K562 (cell line): ENCODE measurements around the gene HOXB6. TPM values are rescaled to one million over a fixed set of nuclear protein-coding genes. Genes with fewer than 3 reads are reported as not detected.

Experiments
- ASH1L ChIP-seq: fragments of 450-650 bp; IDR thresholded peaks from 2 replicates; pipeline ENCODE4 v1.6.1; 2018; ENCODE audit warnings: borderline replicate concordance, mild to moderate bottlenecking, low read depth; ENCODE audit not compliant: partially characterized antibody
- ATF4 ChIP-seq: fragments of 450-650 bp; formaldehyde crosslinking; IDR thresholded peaks from 2 replicates; pipeline ENCODE4 v1.4.0; 2022; ENCODE audit warnings: mild to moderate bottlenecking, moderate library complexity
- BACH1 ChIP-seq: fragments of 200-800 bp; sonication (Bioruptor generic); IDR thresholded peaks from 2 replicates; pipeline ENCODE4 v1.6.1; 2016; ENCODE audit warnings: missing genetic modification characterization, missing compliant biosample characterization
- CBX1 ChIP-seq: sonication (generic); IDR thresholded peaks from 2 replicates; pipeline ENCODE4 v1.6.1; 2016; ENCODE audit warnings: antibody characterized with exemption, low read depth, mild to moderate bottlenecking
- HNRNPH1 ChIP-seq: fragments of 200-400 bp; formaldehyde crosslinking; optimal IDR thresholded peaks from 2 replicates; pipeline ENCODE3; 2017; ENCODE audit warnings: low read depth, mild to moderate bottlenecking, low read length, moderate library complexity
- KAT7 ChIP-seq: sonication (generic); formaldehyde crosslinking; IDR thresholded peaks from 2 replicates; pipeline ENCODE4 v1.8.0; 2022; ENCODE audit warnings: missing genetic modification reagents, mild to moderate bottlenecking, borderline replicate concordance
- L3MBTL2 ChIP-seq: fragments of 450-650 bp; IDR thresholded peaks from 2 replicates; pipeline ENCODE4 v1.6.1; 2016; ENCODE audit warnings: mild to moderate bottlenecking, moderate library complexity
- OTX1 ChIP-seq: fragments of 450-650 bp; formaldehyde crosslinking; IDR thresholded peaks from 2 replicates; pipeline ENCODE4 v1.4.0; 2022; ENCODE audit warnings: mild to moderate bottlenecking
- SIX5 ChIP-seq, 2 experiments: IDR thresholded peaks; 2 replicates each; pipeline ENCODE4 v1.6.1; 2011; ENCODE audit warnings: low read length in 2 of 2, borderline replicate concordance in 1 of 2, low read depth in 1 of 2, mild to moderate bottlenecking in 1 of 2, moderate library complexity in 1 of 2; ENCODE audit not compliant: insufficient read depth in 1 of 2
- SREBF1 ChIP-seq: fragments of 150-350 bp; IDR thresholded peaks from 2 replicates; pipeline ENCODE4 v1.6.1; 2014; ENCODE audit warnings: antibody characterized with exemption, low read depth, low read length, borderline replicate concordance
- ZBTB49 ChIP-seq: sonication (generic); formaldehyde crosslinking; IDR thresholded peaks from 2 replicates; pipeline ENCODE4 v1.8.0; 2022; ENCODE audit warnings: missing genetic modification reagents, mild to moderate bottlenecking, borderline replicate concordance
- ZBTB8A ChIP-seq: fragments of 450-650 bp; IDR thresholded peaks from 2 replicates; pipeline ENCODE4 v1.6.1; 2018; ENCODE audit warnings: mild to moderate bottlenecking, moderate library complexity; ENCODE audit not compliant: partially characterized antibody
- ZNF282 ChIP-seq: sonication (generic); formaldehyde crosslinking; IDR thresholded peaks from 2 replicates; pipeline ENCODE4 v1.8.1; 2023; ENCODE audit warnings: missing genetic modification reagents
- polyA plus RNA-seq, 8 experiments: library from polyadenylated mRNA; depleted of rRNA in 4 of 8; stranded (reverse) in 5 of 8; unstranded in 3 of 8; fragments of >200 nt; fragmentation: Nextera tagmentation in 2 of 8; fragmentation: Illumina TruSeq in 1 of 8; extraction: Ambion mirVana in 2 of 8; extraction: Trizol in 1 of 8; gene quantifications; 2 replicates each; pipeline versions ENCODE4 v1.2.1 to v1.2.3, GENCODE V29; 2011 to 2014; ENCODE audit warnings: inconsistent platforms in 1 of 8, missing spikeins in 1 of 8
- total RNA-seq, 7 experiments: library from RNA; depleted of rRNA in 6 of 7; stranded (reverse); fragments of >200 nt in 6 of 7; fragmentation: Illumina TruSeq in 2 of 7; extraction: Trizol in 2 of 7; gene quantifications; 2 replicates each; pipeline versions ENCODE4 v1.2.1 to v1.2.3, GENCODE V29; 2011 to 2021; ENCODE audit warnings: low replicate concordance in 1 of 7
- TF ChIP-seq, protein P1 (sequence below): fragments of 250-450 bp; sonication (Bioruptor Pico); IDR thresholded peaks from 2 replicates; pipeline ENCODE4 v1.5.0; 2021; ENCODE audit warnings: mild to moderate bottlenecking, moderate library complexity
- TF ChIP-seq, protein P2 (sequence below): fragments of 200-400 bp; formaldehyde crosslinking; IDR thresholded peaks from 2 replicates; pipeline ENCODE4 v1.6.1; 2017; ENCODE audit warnings: mild to moderate bottlenecking, low read depth, low read length, moderate library complexity

Gene HOXB6
- total and polyA plus RNA-seq, 9 of the 15 experiments (the other 6 are each of a cell fraction or from before 2014, with no cell fraction given): 1.2 to 14.8 (median 4.9) TPM

DNA sequence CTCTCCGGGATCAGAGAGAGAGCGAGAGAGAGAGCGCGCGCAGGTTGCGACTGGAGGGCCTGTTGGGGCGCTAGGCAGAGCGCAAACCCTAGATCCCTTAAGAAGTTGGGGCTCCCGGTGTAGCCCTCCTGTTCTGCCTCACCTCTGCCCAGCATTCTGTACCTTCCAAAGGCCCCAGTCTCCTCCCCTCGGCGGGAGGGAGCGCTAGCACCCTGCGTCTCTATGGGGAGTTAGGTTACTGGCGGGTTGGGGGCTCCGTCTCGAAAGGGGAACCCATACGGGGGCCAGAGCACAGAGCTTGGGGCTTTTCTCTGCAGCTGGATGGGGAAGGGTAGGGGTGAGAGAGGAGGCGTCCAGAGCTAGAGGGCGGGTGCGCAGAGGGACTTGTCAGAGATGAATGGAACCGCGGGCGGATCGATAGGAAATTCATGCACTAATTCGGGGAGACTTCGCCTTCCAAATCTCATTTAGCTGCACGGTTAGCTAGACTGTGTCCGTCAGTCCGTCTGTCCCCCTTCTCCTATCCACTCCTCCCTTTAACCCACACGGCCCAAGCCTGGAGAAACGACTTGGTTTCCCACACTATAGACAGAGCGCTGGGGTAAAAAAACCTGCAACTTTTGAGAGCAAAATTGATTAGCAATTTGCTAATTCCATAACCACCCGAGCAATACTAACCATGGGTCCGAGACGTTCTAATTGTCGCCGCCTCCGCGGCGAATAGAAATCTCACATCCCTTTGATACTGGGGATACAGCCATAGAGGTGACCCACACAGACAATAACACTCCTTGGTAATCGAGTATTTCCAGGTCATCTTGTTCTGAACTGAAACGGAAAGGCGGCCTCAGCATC lies 25.9 kb downstream of the HOXB6 start (continued):
- TF ChIP-seq CBX1 (0 out of 2 replicates have a peak, but pooled peaks have one; percentile 24), KAT7 (CRISPR knock-in tag) (0 out of 2 replicates have a peak, but pooled peaks have one; percentile 39), SREBF1 (no peak), ZBTB8A (no peak), HNRNPH1 (no peak), ZNF282 (CRISPR knock-in tag) (no peak), ZBTB49 (CRISPR knock-in tag) (no peak), BACH1 (no peak; the same call in 1 of the 2 replicates), OTX1 (CRISPR knock-in tag) (peak; percentile 88), ASH1L (no peak), L3MBTL2 (peak; percentile 22; the same call in 1 of the 2 replicates), SIX5 (IDR thresholded peaks at IDR 0.05; ENCODE audit: borderline replicate concordance in 1 of 2, insufficient read depth in 1 of 2, low read depth in 1 of 2, low read length in 2 of 2) (no peak), ATF4 (CRISPR knock-in tag) (0 out of 2 replicates have a peak, but pooled peaks have one; percentile 22)
- TF ChIP-seq, protein P1, sequence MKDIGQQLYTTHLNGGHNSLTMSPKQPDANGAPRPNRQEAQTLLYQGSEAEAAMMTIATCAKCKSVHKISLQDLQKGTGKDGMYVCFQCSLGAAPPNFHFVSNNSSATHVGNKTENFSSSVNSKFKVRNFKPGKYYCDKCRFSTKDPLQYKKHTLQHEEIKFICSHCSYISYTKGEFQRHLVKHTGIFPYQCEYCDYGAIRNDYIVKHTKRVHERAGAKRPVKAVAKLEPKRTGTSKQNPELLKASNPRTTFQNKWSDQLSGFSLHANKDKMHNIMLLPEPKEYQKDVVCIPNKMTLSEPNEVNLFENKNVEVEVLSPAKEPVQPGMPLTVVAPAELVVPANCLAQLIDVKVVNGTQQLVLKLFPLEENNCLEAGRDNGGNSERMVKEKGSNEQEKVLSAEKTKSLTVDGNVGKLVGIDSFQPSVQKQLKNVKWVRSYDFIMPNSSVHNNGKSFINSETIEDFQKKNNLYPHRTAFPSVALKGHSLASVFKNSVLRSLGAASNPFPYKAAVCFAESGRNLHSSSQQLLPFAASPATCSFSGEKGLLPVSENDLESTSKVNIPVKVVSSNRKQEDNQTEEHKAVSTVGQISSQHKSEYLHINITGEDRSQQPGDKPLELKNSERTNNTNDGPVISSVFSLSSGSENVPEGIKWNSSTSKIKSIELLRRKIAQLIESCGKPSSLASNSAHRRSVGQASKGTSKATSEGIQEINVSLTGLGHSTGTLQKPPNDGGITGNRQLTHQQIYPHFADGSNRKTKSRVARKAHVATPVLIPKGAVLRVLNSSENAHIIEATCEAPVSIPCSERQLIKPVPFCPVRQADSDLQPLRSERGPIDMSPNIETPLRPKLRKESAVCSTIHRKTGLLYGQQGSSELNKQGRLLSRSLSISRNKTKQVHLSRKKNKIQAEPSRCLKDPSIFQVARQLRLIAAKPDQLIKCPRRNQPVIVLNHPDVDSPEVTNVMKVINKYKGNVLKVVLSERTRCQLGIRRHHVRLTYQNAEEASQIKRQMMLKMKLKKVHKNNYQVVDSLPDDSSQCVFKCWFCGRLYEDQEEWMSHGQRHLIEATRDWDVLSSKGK: no peak
- TF ChIP-seq, protein P2, sequence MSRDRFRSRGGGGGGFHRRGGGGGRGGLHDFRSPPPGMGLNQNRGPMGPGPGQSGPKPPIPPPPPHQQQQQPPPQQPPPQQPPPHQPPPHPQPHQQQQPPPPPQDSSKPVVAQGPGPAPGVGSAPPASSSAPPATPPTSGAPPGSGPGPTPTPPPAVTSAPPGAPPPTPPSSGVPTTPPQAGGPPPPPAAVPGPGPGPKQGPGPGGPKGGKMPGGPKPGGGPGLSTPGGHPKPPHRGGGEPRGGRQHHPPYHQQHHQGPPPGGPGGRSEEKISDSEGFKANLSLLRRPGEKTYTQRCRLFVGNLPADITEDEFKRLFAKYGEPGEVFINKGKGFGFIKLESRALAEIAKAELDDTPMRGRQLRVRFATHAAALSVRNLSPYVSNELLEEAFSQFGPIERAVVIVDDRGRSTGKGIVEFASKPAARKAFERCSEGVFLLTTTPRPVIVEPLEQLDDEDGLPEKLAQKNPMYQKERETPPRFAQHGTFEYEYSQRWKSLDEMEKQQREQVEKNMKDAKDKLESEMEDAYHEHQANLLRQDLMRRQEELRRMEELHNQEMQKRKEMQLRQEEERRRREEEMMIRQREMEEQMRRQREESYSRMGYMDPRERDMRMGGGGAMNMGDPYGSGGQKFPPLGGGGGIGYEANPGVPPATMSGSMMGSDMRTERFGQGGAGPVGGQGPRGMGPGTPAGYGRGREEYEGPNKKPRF: no peak
